SH-SY5Y (cell line): ENCODE data around the gene ZC2HC1B.

ENCODE experiments used
- GATA2 ChIP-seq: IDR thresholded peaks from 2 replicates; pipeline ENCODE4 v1.6.1; 2011; ENCODE audit warnings: mild to moderate bottlenecking, low read depth, low read length
- GATA3 ChIP-seq: IDR thresholded peaks from 2 replicates; pipeline ENCODE4 v1.6.1; 2011; ENCODE audit warnings: low read depth, mild to moderate bottlenecking, low read length, moderate library complexity

Gene ZC2HC1B

GRCh38 chr6:143901885-143902750 is 37.8 kb downstream of the ZC2HC1B start:
- no peak for TF ChIP-seq GATA2
- no peak for TF ChIP-seq GATA3

GRCh38 chr6:143902827-143903226 is 38.6 kb downstream of the ZC2HC1B start:
- TF ChIP-seq GATA2, result no peak
- TF ChIP-seq GATA3, result no peak

- TF ChIP-seq GATA2 (no peak), GATA3 (no peak)
Measured at GRCh38 chr6:143911028-143911427, 46.8 kb downstream of the ZC2HC1B start.

GRCh38 chr6:143912671-143913070 is 48.4 kb downstream of the ZC2HC1B start:
- no peak for TF ChIP-seq GATA3
- TF ChIP-seq GATA2, result no peak

- TF ChIP-seq GATA3 (no peak), GATA2 (no peak)
Measured at GRCh38 chr6:143928853-143929252, 64.6 kb downstream of the ZC2HC1B start.

- TF ChIP-seq GATA2, result no peak
- no peak for TF ChIP-seq GATA3
Measured at GRCh38 chr6:143929975-143930374, 65.7 kb downstream of the ZC2HC1B start.

- no peak for TF ChIP-seq GATA3
- TF ChIP-seq GATA2, result no peak
Measured at GRCh38 chr6:143934331-143934730, 70.1 kb downstream of the ZC2HC1B start.

- no peak for TF ChIP-seq GATA2
- TF ChIP-seq GATA3, result no peak
Measured at GRCh38 chr6:143934867-143935266, 70.6 kb downstream of the ZC2HC1B start.

GRCh38 chr6:143936347-143936746 is 72.1 kb downstream of the ZC2HC1B start:
- TF ChIP-seq GATA2, result no peak
- TF ChIP-seq GATA3, result no peak

- no peak for TF ChIP-seq GATA3
- no peak for TF ChIP-seq GATA2
Measured at GRCh38 chr6:143936778-143937667, 72.7 kb downstream of the ZC2HC1B start.

- TF ChIP-seq GATA2 (no peak), GATA3 (no peak)
Measured at GRCh38 chr6:143937668-143937970, 73.3 kb downstream of the ZC2HC1B start.

GRCh38 chr6:143939364-143939763 is 75.1 kb downstream of the ZC2HC1B start:
- no peak for TF ChIP-seq GATA3
- no peak for TF ChIP-seq GATA2

GRCh38 chr6:143940011-143940597 is 75.8 kb downstream of the ZC2HC1B start:
- TF ChIP-seq GATA2 (no peak), GATA3 (no peak)

GRCh38 chr6:143941852-143942627 is 77.8 kb downstream of the ZC2HC1B start:
- TF ChIP-seq GATA2 (no peak), GATA3 (no peak)

GRCh38 chr6:143948208-143948607 is 83.9 kb downstream of the ZC2HC1B start:
- TF ChIP-seq GATA2 (no peak), GATA3 (no peak)

GRCh38 chr6:143949535-143949934 is 85.3 kb downstream of the ZC2HC1B start:
- TF ChIP-seq GATA3, result no peak
- no peak for TF ChIP-seq GATA2
